SU-DHL-6 (cell line): ENCODE measurements around the gene ADGRG2.
"Not testable (repeated sequence)": the region's sequence is repeated elsewhere in the genome, so short reads cannot be mapped to it uniquely, and the experiment has no call there.

Experiments
- H2AFZ ChIP-seq: fragments of 200-600 bp; sonication (generic); 2 replicates; pipeline ENCODE4 v1.6.1; 2014; ENCODE audit warnings: low read depth, mild to moderate bottlenecking, moderate library complexity, mixed read lengths, antibody characterized with exemption, low read length; ENCODE audit not compliant: severe bottlenecking
- H3F3A ChIP-seq: fragments of 200-600 bp; shearing (Covaris generic); 2 replicates; pipeline ENCODE4 v1.6.0; 2016; ENCODE audit warnings: antibody characterized with exemption, mild to moderate bottlenecking; ENCODE audit not compliant: insufficient read depth
- H3K27ac ChIP-seq: fragments of 200-600 bp; sonication (generic); 2 replicates; pipeline ENCODE4 v1.5.1; 2016; ENCODE audit warnings: low read depth, mild to moderate bottlenecking, low read length, moderate library complexity, mixed read lengths
- H3K27me3 ChIP-seq: fragments of 200-600 bp; sonication (generic), shearing (Covaris generic); 2 replicates; pipeline ENCODE4 v1.6.0; 2014; ENCODE audit warnings: mild to moderate bottlenecking, low read length
- H3K36me3 ChIP-seq: fragments of 200-600 bp; sonication (generic); 2 replicates; pipeline ENCODE4 v1.6.1; 2014; ENCODE audit warnings: mild to moderate bottlenecking, low read length, mixed read lengths
- H3K4me2 ChIP-seq: fragments of 300-600, 200-600 bp; shearing (Covaris generic), sonication (generic); 2 replicates; pipeline ENCODE4 v1.6.0; 2014; ENCODE audit warnings: low read length, low read depth, mild to moderate bottlenecking; ENCODE audit not compliant: poor library complexity, severe bottlenecking
- H3K4me3 ChIP-seq: fragments of 200-600 bp; sonication (generic); 2 replicates; pipeline ENCODE4 v1.5.1; 2014; ENCODE audit warnings: antibody characterized with exemption, low read length, mild to moderate bottlenecking, mixed read lengths; ENCODE audit not compliant: insufficient read depth, poor library complexity, severe bottlenecking
- H3K79me2 ChIP-seq: fragments of 200-600 bp; sonication (generic); 2 replicates; pipeline ENCODE4 v1.6.1; 2014; ENCODE audit warnings: mild to moderate bottlenecking, low read length, moderate library complexity; ENCODE audit not compliant: insufficient read depth
- H3K9ac ChIP-seq: fragments of 200-600 bp; sonication (generic); 2 replicates; pipeline ENCODE4 v1.7.0; 2014; ENCODE audit warnings: mild to moderate bottlenecking, low read length
- H3K9me2 ChIP-seq: fragments of 200-600 bp; sonication (generic); replicated peaks from 2 replicates; pipeline ENCODE4 v1.6.1; 2014; ENCODE audit warnings: low read length; ENCODE audit not compliant: insufficient read depth
- H3K9me3 ChIP-seq: fragments of 200-600 bp; sonication (generic); 2 replicates; pipeline ENCODE4 v1.6.1; 2014; ENCODE audit warnings: low read length, mixed read lengths; ENCODE audit not compliant: insufficient read depth
- H4K20me1 ChIP-seq: fragments of 200-600 bp; sonication (generic); 2 replicates; pipeline ENCODE4 v1.6.1; 2014; ENCODE audit warnings: low read depth, mild to moderate bottlenecking, antibody characterized with exemption, low read length, moderate library complexity, mixed read lengths
- CTCF ChIP-seq: fragments of 200-600 bp; sonication (generic); IDR thresholded peaks from one replicate; pipeline ENCODE4 v1.5.1; 2017; ENCODE audit warnings: antibody characterized with exemption, mild to moderate bottlenecking, low read length, moderate library complexity; ENCODE audit not compliant: insufficient read depth, poor library complexity, severe bottlenecking
- EZH2phosphoT487 ChIP-seq: fragments of 200-600 bp; sonication (generic), shearing (Covaris generic); conservative IDR thresholded peaks from 2 replicates; pipeline ENCODE4 v1.6.1; 2018; ENCODE audit warnings: mild to moderate bottlenecking, antibody characterized with exemption, low read length, moderate library complexity, mixed read lengths

The ADGRG2 gene

GRCh38 chrX:19070555-19070994, 51.7 kb downstream of the ADGRG2 start:
- TF ChIP-seq EZH2phosphoT487 = no peak
- no peak for TF ChIP-seq CTCF
- no peaks in the 10 kb centered on the region for H3F3A ChIP-seq
- H3K79me2 ChIP-seq = no peaks in the 10 kb centered on the region
- no peaks in the 10 kb centered on the region for H3K27me3 ChIP-seq
- H3K36me3 ChIP-seq = no peaks in the 10 kb centered on the region
- no peak overlapping the region for H3K4me3 ChIP-seq
- no peak overlapping the region for H2AFZ ChIP-seq
- no peak overlapping the region for H3K4me2 ChIP-seq
- H3K9ac ChIP-seq = no peak overlapping the region
- no peak overlapping the region for H3K27ac ChIP-seq
- H4K20me1 ChIP-seq = no peaks in the 10 kb centered on the region
- no peaks in the 10 kb centered on the region for H3K9me2 ChIP-seq
- no peaks in the 10 kb centered on the region for H3K9me3 ChIP-seq

- H3K4me2 ChIP-seq, H3K9me2 ChIP-seq, H3K27ac ChIP-seq, H3K9me3 ChIP-seq, H3K4me3 ChIP-seq, H3K9ac ChIP-seq, H3K36me3 ChIP-seq, H2AFZ ChIP-seq, H3F3A ChIP-seq, H3K27me3 ChIP-seq, H4K20me1 ChIP-seq, H3K79me2 ChIP-seq: not testable (repeated sequence)
These were observed 55.3 kb downstream of the ADGRG2 start for GRCh38 chrX:19066987-19067386.

GRCh38 chrX:19065535-19065934, 56.7 kb downstream of the ADGRG2 start:
- Histone ChIP-seq H3K9me2 (no peaks in the 10 kb centered on the region), H3K9ac (no peak overlapping the region), H3K4me2 (no peak overlapping the region), H4K20me1 (no peaks in the 10 kb centered on the region), H3K4me3 (no peak overlapping the region), H3K27me3 (no peaks in the 10 kb centered on the region), H3K36me3 (no peaks in the 10 kb centered on the region), H3F3A (no peaks in the 10 kb centered on the region), H3K27ac (no peak overlapping the region), H2AFZ (no peak overlapping the region), H3K9me3 (no peaks in the 10 kb centered on the region), H3K79me2 (no peaks in the 10 kb centered on the region)
- TF ChIP-seq EZH2phosphoT487 (no peak), CTCF (no peak)

DNA sequence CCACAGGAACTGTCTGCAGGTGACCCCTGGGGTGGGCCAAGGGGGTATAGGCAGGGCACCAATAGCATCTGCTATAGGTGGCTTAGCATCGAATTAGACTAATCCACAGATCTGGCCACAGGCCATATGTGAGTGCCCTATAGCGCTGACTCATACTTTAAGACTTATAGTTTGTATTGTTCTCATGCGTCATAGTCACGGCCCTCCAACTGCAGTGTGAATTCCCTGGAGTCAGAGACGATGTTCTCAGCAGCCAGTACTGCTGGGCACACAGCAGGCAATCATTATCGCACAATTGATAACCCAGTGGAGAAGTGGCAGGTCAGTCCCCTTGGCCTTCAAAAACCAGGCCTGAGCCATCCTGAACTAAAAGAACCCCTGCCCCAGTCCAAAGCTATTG, 58.1 kb downstream of the ADGRG2 start:
- H3F3A ChIP-seq = no peaks in the 10 kb centered on the region
- H3K4me2 ChIP-seq = no peak overlapping the region
- no peaks in the 10 kb centered on the region for H3K36me3 ChIP-seq
- H3K9me3 ChIP-seq = no peaks in the 10 kb centered on the region
- no peak overlapping the region for H3K4me3 ChIP-seq
- H3K27me3 ChIP-seq = no peaks in the 10 kb centered on the region
- H3K79me2 ChIP-seq = no peaks in the 10 kb centered on the region
- H3K9me2 ChIP-seq = no peaks in the 10 kb centered on the region
- no peak overlapping the region for H2AFZ ChIP-seq
- no peak overlapping the region for H3K27ac ChIP-seq
- TF ChIP-seq CTCF = no peak
- TF ChIP-seq EZH2phosphoT487 = no peak
- H3K9ac ChIP-seq = no peak overlapping the region
- no peaks in the 10 kb centered on the region for H4K20me1 ChIP-seq
